ENCODE measurements around the gene MYO1A.
A peak's percentile ranks its signal among the peaks of the same experiment; 100 is the strongest.

Gene MYO1A

DNA sequence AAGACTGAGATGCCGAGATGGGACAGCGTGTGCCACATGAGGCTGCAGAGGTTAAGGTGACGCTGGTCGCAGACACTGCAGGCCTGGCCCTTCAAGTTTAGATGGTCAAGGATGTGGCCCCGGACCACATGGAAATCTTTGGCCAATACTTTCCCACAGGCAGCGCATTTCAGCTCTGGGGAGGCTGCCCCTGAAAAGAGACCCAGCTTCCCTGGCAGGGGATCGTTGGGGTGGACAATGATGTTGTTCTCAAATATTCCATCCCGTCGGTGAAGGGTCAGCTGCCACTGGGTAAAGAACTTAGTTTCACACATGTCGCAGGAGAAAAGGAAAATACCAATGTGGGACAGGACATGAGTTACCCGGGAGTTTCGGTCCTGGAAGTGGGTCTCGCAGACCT is 46.5 kb downstream of the MYO1A start:
- FAIRE-seq (no peak), DNase-seq (ENCODE audit: insufficient read length, low spot score) (no peak)
- TF ChIP-seq CTCF (IDR thresholded peaks at IDR 0.05; ENCODE audit: insufficient read depth, missing control alignments): no peak

GRCh38 chr12:57001448-57001906 is 48.5 kb downstream of the MYO1A start:
- peak; percentile 69 for DNase-seq (ENCODE audit: insufficient read length, low spot score)
- TF ChIP-seq CTCF (IDR thresholded peaks at IDR 0.05; ENCODE audit: insufficient read depth, missing control alignments): peak; percentile 58
- FAIRE-seq: no peak

- DNase-seq (ENCODE audit: insufficient read length, low spot score) (no peak), FAIRE-seq (no peak)
- TF ChIP-seq CTCF (IDR thresholded peaks at IDR 0.05; ENCODE audit: insufficient read depth, missing control alignments): no peak
Measured at GRCh38 chr12:57000393-57000792, 49.5 kb downstream of the MYO1A start.

DNA sequence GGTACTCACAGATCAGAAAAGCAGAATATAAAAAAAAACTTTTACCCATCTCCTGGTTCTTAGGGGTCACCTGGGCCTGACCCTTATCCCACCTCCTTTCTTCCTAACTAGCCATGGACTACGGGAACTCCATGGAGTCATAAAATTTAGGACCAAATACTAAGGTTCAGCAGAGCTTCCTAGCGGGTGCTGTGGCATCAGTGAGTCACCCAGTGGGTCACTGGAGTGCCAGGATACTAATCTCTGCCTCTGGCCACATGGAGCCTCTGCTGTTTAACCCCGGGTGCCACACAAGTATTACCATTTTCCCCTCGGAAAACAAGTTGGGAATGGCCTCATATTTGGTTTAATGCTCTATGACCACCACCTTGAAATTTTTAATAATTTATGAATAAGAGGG is 50.5 kb downstream of the MYO1A start:
- no peak for DNase-seq (ENCODE audit: insufficient read length, low spot score)
- TF ChIP-seq CTCF (IDR thresholded peaks at IDR 0.05; ENCODE audit: insufficient read depth, missing control alignments): no peak
- no peak for FAIRE-seq

DNA sequence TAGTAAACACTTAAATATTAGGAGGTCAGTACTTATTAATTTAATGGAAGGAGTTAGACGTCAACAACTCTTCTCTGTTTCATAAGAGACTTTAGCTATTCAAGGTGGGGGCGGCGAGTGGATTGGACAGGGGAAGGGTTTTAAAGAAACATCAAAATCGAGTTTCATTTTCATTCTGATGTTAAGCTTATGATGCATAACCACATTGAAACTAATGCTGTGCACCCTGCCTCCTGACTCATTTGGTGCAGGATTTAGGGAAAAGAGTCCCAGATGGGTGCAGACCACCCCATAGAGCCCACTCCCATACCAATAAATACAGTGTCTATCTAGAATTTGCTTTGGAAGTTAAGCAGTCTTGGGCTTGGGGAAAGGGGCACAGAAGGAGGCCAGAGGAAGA is 50.9 kb downstream of the MYO1A start:
- TF ChIP-seq CTCF (IDR thresholded peaks at IDR 0.05; ENCODE audit: insufficient read depth, missing control alignments): no peak
- DNase-seq (ENCODE audit: insufficient read length, low spot score): no peak
- FAIRE-seq: no peak

GRCh38 chr12:56998316-56998715 is 51.6 kb downstream of the MYO1A start:
- DNase-seq (ENCODE audit: insufficient read length, low spot score): no peak
- no peak for FAIRE-seq
- no peak for TF ChIP-seq CTCF (IDR thresholded peaks at IDR 0.05; ENCODE audit: insufficient read depth, missing control alignments)

DNA sequence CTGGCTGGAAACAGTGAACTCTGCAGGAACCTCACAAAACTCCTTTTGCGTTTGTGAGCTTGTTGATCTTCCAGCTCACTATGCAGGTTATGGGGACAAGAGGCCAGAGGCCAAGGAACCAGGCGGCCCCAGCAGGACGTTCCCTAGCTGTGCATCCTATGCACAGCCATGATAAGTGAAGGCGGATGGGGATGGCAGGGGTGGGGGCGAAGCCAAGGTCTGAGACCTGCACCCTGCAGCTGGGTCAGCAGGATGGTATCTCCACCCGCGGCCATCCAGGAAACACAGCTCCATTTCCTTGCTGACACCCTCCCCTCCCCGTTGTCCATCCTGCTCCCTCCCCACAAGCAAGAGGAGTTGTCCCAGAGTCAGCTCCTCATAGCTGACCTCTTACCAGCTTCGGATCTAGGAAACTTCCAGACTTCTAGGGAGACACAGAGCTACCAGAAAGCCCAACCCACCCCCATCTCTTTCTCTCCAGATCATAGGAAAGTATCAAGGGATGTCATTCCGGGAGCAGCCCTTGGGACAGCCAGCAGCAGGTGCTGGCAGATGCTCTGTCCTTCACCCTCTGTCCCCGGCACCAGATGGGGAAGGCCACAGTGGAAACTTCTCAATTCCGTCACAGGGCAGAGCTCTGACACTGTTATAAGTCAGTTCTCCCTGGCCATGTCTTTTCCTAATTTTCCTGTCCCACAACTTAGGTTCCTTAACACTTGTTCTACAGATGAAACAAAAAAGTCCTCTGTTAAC is 53.0 kb downstream of the MYO1A start:
- no peak for TF ChIP-seq CTCF (IDR thresholded peaks at IDR 0.05; ENCODE audit: insufficient read depth, missing control alignments)
- no peak for DNase-seq (ENCODE audit: insufficient read length, low spot score)
- FAIRE-seq: no peak

All from D721Med (cell line).